GM20000 (cell line): Measurements from ENCODE around the gene NDOR1.
"Not testable (repeated sequence)": the region's sequence is repeated elsewhere in the genome, so short reads cannot be mapped to it uniquely, and the experiment has no call there.

ENCODE experiments used
- DNase-seq: peaks from one replicate; pipeline ENCODE4 v3.0.0; 2012; ENCODE audit warnings: low spot score
- TF ChIP-seq, protein P1 (sequence below): IDR thresholded peaks from 2 replicates; pipeline ENCODE4 v1.5.1; 2012; ENCODE audit warnings: mild to moderate bottlenecking, control low read depth; ENCODE audit errors: extremely low read depth, missing control alignments

The NDOR1 gene

DNA sequence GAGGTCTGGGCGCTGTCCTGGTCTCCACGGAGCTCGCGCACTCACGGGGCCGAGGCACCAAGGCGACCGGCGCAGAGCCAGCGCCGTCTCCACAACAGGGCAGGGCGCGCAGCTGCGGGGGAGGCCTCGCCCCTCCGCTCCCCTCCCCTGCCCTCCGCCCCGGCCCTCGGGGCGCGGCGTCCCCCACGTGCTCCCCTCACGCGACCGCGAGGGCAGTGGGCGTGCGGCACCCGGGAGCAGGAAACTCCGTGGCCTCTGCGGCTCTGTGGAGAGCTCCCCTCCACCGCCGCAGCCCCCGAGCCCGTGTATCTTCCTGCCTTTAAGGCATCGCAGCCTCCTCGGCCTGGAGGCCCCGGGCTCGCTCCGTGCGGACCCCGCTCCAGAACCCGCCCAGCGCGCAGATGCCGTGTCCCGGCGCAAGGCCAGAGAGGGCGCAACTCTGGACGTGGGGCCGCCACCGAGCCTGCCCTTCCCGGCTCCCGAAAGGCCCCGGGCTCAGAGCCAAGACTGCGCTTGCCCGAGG is 34.9 kb downstream of the NDOR1 start:
- TF ChIP-seq, protein P1, sequence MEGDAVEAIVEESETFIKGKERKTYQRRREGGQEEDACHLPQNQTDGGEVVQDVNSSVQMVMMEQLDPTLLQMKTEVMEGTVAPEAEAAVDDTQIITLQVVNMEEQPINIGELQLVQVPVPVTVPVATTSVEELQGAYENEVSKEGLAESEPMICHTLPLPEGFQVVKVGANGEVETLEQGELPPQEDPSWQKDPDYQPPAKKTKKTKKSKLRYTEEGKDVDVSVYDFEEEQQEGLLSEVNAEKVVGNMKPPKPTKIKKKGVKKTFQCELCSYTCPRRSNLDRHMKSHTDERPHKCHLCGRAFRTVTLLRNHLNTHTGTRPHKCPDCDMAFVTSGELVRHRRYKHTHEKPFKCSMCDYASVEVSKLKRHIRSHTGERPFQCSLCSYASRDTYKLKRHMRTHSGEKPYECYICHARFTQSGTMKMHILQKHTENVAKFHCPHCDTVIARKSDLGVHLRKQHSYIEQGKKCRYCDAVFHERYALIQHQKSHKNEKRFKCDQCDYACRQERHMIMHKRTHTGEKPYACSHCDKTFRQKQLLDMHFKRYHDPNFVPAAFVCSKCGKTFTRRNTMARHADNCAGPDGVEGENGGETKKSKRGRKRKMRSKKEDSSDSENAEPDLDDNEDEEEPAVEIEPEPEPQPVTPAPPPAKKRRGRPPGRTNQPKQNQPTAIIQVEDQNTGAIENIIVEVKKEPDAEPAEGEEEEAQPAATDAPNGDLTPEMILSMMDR: peak; percentile 21
- peak; percentile 83 for DNase-seq

DNA sequence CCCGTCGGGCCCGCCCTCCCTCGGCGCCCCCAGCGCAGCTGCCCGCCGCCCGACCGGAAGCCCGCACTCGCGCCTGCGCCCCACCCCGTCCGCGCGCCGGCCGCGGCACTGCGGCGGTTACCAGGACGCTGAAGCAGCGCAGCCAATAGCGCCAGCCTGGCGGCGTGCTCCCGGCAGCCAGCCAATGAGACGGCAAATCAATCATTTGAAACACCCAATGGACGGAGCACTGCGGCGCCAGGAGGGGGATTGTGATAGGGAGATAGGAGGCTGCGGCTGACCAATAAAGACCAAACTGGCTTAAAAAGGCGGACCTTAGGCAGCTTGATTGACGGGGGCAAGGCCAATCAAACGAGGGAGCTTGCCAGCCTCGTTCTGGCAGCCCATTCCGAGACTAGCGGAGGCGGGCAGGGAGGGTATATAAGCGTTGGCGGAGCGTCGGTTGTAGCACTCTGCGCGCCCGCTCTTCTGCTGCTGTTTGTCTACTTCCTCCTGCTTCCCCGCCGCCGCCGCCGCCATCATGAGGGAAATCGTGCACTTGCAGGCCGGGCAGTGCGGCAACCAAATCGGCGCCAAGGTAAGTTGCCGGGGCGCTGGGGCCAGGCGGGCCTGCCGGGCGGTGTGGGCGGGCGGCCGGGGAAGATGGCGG is 35.5 kb downstream of the NDOR1 start, which contains the start of gene TUBB4B:
Gene TUBB4B (plus strand): TSS at position 447 of the 649 bp plus-strand sequence. CDS start 74 bp downstream, at position 521.
- TF ChIP-seq, protein P1: no peak
- DNase-seq: peak; percentile 100

DNA sequence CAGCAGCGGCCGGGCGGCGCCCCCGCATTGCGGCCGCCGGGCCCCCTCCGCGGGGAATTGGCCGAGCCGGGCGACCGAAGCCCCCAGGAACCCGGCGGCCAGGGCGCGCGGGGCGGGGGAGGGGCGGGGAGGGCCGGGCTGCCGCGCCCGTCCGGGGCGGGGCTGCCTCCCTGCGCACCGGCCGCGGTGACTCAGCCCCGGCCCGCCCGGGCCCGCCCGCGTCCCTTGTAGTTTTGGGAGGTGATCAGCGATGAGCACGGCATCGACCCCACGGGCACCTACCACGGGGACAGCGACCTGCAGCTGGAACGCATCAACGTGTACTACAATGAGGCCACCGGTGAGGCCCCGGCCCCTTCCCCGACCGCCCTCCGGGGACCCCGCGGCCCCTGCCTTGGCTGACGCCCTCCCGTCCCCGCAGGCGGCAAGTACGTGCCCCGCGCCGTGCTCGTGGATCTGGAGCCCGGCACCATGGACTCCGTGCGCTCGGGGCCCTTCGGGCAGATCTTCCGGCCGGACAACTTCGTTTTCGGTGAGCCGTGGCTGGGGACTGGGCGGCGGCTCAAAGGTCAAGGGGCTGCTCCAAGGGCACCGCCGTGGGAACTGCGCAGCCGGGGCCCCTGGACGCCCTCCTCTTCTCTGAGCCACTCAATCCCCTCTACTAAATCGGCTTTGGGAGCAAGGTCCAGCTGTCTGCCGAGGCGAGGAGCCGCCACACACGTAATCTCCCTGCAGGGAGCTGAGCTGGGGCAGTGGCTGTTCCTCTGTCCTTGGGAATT is 36.2 kb downstream of the NDOR1 start:
- TF ChIP-seq, protein P1: no peak
- peak; percentile 79 for DNase-seq

DNA sequence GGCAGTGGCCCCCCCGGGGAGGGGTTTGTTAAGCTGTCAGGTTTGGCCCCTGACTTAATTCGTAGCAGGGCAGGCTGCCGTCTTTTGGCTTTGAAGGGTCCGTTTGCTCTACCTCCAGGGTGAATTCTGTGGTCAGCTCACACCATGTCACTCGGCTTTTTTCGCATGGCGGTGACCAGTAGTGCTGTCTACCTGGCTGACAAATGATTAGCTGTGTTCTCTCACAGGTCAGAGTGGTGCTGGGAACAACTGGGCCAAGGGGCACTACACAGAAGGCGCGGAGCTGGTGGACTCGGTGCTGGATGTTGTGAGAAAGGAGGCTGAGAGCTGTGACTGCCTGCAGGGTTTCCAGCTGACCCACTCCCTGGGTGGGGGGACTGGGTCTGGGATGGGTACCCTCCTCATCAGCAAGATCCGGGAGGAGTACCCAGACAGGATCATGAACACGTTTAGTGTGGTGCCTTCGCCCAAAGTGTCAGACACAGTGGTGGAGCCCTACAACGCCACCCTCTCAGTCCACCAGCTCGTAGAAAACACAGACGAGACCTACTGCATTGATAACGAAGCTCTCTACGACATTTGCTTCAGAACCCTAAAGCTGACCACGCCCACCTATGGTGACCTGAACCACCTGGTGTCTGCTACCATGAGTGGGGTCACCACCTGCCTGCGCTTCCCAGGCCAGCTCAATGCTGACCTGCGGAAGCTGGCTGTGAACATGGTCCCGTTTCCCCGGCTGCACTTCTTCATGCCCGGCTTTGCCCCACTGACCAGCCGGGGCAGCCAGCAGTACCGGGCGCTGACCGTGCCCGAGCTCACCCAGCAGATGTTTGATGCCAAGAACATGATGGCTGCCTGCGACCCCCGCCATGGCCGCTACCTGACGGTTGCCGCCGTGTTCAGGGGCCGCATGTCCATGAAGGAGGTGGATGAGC is 37.0 kb downstream of the NDOR1 start:
- TF ChIP-seq, protein P1: no peak
- DNase-seq: no peak

DNA sequence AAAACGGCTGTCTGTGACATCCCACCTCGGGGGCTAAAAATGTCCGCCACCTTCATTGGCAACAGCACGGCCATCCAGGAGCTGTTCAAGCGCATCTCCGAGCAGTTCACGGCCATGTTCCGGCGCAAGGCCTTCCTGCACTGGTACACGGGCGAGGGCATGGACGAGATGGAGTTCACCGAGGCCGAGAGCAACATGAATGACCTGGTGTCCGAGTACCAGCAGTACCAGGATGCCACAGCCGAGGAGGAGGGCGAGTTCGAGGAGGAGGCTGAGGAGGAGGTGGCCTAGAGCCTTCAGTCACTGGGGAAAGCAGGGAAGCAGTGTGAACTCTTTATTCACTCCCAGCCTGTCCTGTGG is 37.7 kb downstream of the NDOR1 start:
- not testable (repeated sequence) for DNase-seq

DNA sequence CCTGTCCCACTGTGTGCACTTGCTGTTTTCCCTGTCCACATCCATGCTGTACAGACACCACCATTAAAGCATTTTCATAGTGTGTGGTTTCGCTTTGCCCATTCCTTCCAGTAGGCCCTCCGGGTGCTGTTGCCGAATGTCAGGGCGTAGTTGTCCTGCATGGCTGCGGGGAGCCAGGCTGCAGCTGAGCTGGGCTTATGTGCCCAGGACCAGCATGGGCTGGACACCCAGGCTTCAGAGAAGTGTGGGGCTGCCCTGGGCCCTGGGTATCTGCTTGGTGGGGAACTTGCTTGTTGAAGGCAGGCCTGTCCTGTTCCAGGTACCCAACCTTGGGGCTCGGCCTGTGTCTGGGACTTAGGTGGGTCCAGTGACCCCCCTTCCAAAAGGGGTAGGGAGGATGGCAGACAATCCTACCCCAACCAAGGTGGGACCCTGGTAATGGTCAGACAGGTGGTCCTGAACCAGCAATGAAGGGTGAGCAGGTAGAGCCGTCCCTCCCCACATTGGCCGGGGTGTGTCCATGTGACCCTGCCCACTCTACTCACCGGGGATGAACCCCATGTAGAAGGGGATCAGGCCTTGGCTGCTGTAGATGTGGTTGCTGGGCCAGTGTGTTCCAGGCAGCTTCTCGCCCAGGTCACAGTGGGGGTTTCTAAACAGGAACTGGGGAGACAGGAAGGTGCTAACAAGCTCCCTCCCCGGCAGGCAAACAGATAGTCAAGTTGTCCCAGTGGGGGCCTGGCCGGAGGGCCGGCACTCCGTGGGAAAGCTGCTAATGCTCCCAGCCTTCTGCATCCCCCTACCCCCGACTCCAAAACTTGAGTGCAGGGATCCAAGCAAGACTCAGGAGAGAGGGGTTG is 38.4 kb downstream of the NDOR1 start:
- no peak for DNase-seq
- TF ChIP-seq, protein P1: no peak
